ENCODE results near the gene VAV1.
"Not testable (repeated sequence)": the region's sequence is repeated elsewhere in the genome, so short reads cannot be mapped to it uniquely, and the experiment has no call there.

Gene VAV1

GRCh38 chr19:6737284-6737872, 35.1 kb upstream of the VAV1 start, which contains the start of gene GPR108:
TSS of gene GPR108 (minus strand) at chr19:6737580. CDS start at chr19:6737576, 4 bp downstream.
- DNase-seq (ENCODE audit: low read depth), result peak; percentile 98

DNA sequence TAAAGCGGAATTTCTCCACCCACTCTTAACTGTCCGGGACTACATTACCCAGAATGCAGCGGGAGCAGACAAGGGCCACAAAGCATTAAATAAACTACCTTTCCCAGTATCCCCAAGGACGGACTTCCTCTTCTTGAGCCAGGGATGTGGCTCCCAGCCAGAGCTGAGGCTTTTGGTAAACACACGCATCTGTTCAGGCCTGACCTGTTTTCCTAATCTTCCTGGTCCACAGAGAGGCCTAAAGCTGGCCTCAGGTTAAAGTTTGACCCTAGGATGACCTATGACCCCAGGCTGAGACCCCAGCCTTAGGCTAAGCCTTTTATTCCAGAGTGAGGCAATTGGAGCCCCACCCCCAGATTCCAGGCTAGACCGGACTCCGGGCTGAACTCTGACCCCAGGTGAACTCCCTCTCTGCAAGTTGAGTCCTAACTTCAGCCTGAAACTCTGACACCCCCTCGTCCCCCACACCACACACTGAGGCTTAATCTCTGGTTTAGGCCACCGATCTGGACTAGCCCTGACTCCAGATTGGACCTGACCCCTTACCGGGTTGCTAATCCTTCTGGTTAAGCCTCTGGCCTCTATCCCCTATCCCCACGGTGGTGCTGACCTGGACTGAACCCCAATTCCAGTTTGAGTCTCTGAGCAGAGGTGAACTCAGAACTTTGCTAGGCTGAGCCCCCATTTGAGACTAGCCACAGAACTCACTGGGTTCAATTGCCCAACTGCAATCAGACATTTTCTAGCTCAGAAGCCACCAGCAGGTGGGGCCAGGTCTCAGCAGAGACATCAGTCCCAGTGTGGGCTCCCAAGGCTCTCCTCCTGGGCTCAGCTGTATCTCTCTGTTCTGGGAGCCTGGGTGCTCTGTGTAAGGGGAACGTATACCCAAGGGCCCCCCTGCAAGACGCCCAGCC, 34.4 kb upstream of the VAV1 start:
- DNase-seq (ENCODE audit: low read depth), result peak; percentile 59

- DNase-seq (ENCODE audit: low read depth), result no peak
These were observed 33.6 kb upstream of the VAV1 start for GRCh38 chr19:6738787-6739389.

- DNase-seq (ENCODE audit: low read depth), result peak; percentile 78
These were observed 33.1 kb upstream of the VAV1 start, which contains the start of gene TRIP10 for GRCh38 chr19:6739390-6739882. TSS of gene TRIP10 (plus strand) at chr19:6739680. CDS start at chr19:6739762, 82 bp downstream.

DNA sequence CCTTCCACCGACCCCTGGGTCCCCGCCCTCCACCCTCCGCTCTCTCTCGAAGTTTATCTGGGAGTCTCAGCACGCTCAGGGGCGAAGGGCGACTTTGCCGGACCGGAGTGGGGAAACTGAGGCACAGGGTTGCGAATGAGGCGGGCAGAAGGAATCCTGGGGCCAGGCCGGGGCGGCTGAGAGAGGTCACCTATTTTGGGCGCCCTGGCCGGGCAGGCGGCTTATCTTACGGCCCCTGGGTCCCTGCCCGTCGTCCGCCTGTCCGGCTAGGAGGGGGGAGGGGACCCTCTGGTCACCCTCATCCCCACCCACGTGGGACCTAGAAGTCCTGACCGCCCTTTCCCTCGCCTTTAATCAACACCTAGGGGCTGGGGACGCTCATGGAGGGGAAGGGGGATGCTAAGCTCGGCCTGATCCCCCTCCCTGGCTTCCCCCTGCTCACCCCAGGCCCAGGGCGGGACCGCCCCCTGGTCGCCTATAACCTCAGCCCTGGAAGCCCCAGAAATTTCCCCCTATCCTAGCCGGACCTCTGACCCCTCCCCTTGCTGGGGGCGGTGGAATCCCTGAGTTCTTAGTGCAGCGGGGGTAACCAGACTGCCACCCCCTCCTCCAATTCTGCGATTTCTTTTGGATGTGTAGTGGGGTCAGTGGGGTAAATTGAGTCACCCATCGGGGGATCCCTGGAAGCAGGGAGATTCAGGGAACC, 32.5 kb upstream of the VAV1 start:
- no peak for DNase-seq (ENCODE audit: low read depth)

GRCh38 chr19:6740589-6741343, 31.7 kb upstream of the VAV1 start:
- DNase-seq (ENCODE audit: low read depth), result no peak

GRCh38 chr19:6743066-6743465, 29.4 kb upstream of the VAV1 start:
- DNase-seq (ENCODE audit: low read depth), result no peak

GRCh38 chr19:6743714-6744380, 28.7 kb upstream of the VAV1 start:
- DNase-seq (ENCODE audit: low read depth), result no peak

DNA sequence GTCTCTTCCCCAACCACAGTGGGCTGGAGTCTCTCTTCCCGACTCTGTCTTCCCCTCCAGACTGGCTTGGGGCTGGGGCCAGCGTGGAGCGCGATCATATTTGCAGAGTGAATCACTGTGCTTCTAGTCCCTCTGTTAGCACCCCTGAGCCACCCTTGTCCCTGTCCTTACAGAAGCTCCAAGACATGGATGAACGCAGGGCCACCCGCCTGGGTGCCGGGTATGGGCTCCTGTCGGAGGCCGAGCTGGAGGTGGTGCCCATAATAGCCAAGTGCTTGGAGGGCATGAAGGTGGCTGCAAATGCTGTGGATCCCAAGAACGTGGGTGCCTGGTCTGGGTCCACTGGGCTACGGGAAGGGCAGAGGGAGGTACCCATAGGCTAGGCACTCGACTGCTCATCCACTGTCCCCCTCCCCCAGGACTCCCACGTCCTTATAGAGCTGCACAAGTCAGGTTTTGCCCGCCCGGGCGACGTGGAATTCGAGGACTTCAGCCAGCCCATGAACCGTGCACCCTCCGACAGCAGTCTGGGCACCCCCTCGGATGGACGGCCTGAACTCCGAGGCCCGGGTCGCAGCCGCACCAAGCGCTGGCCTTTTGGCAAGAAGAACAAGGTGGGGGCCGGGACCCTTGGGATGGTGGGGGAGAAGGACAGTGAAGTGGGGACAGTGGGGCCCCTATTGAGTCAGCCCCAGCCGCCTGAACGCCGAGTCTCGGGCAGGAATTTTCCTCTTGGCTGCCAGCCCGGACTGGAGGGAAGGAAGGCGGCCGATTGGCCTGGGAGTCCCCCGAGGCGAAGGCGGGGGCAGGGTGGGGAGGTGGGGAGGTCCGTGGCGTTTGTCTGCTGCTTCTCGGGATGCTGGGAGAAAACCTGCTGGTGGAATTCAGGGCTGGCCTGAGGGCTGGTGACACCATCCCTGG, 27.9 kb upstream of the VAV1 start:
- DNase-seq (ENCODE audit: low read depth), result no peak

GRCh38 chr19:6745965-6746364, 26.5 kb upstream of the VAV1 start:
- no peak for DNase-seq (ENCODE audit: low read depth)

DNA sequence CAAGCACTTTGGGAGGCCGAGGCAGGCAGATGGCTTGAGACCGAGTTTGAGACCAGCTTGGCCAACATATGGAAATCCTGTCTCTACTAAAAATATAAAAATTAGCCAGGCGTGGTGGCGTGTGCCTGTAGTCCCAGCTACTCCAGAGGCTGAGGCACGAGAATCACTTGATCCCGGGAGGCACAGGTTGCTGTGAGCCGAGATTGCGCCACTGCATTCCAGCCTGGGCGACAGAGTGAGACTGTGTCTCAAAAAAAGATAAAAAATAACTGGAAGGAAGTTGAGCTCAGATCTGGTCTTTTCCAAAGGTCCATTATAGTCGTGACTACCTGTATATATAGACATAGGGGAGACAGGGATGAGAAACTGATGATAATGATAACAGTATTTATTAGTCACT, 24.0 kb upstream of the VAV1 start:
- not testable (repeated sequence) for DNase-seq (ENCODE audit: low read depth)

DNA sequence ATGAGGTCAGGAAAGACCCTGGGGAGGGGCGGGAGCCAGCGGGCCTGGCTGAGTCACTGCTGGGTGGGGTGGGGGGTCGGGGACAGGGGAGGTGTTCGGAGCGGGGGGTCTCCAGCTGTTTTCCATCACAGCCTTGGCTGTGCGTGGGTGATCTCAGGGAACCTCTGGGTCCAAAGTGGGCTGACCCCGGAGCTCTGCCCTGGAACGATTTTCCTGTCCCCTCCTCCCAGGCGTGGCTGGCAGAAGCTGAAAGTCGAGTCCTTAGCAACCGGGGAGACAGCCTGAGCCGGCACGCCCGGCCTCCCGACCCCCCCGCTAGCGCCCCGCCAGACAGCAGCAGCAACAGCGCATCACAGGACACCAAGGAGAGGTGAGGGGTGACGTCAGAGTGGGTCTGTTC, 22.4 kb upstream of the VAV1 start:
- no peak for DNase-seq (ENCODE audit: low read depth)

- no peak for DNase-seq (ENCODE audit: low read depth)
These were observed 21.3 kb upstream of the VAV1 start for GRCh38 chr19:6751189-6751588.

GRCh38 chr19:6752256-6753177, 20.0 kb upstream of the VAV1 start:
- no peak for DNase-seq (ENCODE audit: low read depth)

DNA sequence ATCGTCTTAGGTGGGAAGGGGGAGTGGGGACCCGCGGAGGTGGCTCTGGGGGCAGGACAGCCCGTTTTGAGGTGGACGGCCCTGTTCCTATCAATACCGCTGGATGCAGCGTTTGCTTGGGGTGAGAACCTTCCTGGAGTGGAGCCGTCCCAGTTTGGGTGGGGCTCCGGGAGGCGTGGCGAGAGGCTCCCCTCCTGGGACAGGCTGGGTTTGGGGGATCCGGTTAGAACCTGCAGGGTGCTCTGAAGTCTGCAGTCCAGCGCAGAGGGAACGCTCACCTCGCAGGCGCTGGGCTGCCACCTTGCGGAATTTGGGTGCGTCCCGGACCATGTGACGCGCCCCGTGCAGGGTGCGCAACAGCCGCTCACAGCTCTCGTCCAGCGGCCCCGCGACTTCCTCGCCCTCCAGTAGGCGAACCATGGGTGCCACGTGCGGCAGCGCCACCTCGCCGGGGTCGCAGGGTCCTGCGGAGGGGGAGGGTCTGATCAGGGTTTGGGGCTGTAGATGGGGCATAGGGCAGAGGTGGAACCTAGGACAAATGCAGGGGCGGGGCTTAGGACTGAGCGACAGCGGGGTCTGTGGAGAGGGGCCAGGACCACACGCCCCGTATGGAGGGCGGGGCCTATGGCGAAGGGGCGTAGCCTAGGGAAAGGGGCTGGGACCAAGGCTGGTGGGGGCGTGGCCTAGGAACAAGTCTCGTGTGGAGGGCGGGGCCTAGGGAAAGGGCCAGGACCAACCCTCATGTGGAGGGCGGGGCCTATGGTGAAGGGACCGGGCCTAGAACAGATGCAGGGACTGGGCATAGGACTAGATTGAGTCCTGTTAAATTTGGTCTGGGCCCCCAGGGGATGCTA, 19.1 kb upstream of the VAV1 start:
- DNase-seq (ENCODE audit: low read depth), result peak; percentile 64

DNA sequence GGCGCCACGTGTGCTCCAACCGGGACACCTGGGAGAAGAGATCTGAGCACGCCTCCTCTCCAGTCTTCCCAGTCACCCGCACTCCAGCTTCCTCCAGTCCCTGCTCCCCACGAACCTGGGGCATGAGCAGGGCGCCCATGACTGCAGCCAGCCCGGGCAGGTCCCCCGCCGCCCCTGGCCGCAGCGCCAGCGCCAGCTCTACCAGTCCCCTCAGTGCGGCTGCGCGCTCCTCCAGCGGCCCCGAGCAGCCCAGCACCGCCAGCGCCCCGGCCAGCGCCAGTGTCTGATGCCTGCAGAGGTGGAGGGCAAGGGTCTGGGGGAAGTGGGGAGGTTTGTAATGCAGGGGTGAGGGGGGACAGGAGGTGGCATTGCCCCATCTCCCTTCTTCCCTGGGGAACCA, 18.4 kb upstream of the VAV1 start:
- no peak for DNase-seq (ENCODE audit: low read depth)

GRCh38 chr19:6754653-6755463, 17.6 kb upstream of the VAV1 start:
- DNase-seq (ENCODE audit: low read depth), result no peak
